ENCODE data around the gene C11orf91. TPM values are rescaled to one million over a fixed set of nuclear protein-coding genes. Genes with fewer than 3 reads are reported as not detected.

The C11orf91 gene
- total RNA-seq, 1 donor from 2014 or later: 0.50 TPM

DNA sequence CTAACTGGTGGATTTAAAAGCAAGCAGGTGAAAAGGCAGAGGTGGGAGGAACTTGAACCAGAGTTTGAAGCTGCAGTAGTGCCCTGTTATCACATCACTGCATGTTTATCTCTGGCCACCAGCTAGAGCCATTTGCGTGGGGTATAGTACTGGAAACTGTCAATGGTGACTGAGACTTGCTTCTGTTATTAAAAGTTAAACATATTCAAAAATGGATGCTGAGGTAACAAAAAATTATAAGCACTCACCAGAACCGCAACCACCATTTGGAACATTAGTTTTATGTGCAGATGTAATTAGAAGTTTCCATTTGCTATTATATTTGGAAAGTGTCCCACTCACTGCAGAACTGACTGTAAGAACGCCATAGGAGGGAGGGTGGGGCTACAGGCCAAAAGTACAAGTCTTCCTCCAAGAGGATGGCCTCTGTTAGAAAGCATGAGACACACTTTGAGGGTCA lies 36.8 kb upstream of the C11orf91 start:
- no peaks in the 10 kb centered on the region for H3K9me3 Mint-ChIP-seq (ENCODE audit: low read depth)
- peak overlapping the region; percentile 97 for H3K27ac Mint-ChIP-seq (ENCODE audit: unreplicated experiment)
- peaks cover 6% of the 10 kb centered on the region for H3K36me3 Mint-ChIP-seq (ENCODE audit: low read depth)
- DNase-seq (ENCODE audit: low spot score): no peak
- peak overlapping the region; percentile 89 for H3K4me3 Mint-ChIP-seq (ENCODE audit: unreplicated experiment)
- TF ChIP-seq, protein P1, sequence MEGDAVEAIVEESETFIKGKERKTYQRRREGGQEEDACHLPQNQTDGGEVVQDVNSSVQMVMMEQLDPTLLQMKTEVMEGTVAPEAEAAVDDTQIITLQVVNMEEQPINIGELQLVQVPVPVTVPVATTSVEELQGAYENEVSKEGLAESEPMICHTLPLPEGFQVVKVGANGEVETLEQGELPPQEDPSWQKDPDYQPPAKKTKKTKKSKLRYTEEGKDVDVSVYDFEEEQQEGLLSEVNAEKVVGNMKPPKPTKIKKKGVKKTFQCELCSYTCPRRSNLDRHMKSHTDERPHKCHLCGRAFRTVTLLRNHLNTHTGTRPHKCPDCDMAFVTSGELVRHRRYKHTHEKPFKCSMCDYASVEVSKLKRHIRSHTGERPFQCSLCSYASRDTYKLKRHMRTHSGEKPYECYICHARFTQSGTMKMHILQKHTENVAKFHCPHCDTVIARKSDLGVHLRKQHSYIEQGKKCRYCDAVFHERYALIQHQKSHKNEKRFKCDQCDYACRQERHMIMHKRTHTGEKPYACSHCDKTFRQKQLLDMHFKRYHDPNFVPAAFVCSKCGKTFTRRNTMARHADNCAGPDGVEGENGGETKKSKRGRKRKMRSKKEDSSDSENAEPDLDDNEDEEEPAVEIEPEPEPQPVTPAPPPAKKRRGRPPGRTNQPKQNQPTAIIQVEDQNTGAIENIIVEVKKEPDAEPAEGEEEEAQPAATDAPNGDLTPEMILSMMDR (IDR thresholded peaks at IDR 0.05): no peak
- no peaks in the 10 kb centered on the region for H3K27me3 Mint-ChIP-seq (ENCODE audit: low read depth)
- peaks cover 45% of the 10 kb centered on the region for H3K4me1 Mint-ChIP-seq (ENCODE audit: low read depth)

DNA sequence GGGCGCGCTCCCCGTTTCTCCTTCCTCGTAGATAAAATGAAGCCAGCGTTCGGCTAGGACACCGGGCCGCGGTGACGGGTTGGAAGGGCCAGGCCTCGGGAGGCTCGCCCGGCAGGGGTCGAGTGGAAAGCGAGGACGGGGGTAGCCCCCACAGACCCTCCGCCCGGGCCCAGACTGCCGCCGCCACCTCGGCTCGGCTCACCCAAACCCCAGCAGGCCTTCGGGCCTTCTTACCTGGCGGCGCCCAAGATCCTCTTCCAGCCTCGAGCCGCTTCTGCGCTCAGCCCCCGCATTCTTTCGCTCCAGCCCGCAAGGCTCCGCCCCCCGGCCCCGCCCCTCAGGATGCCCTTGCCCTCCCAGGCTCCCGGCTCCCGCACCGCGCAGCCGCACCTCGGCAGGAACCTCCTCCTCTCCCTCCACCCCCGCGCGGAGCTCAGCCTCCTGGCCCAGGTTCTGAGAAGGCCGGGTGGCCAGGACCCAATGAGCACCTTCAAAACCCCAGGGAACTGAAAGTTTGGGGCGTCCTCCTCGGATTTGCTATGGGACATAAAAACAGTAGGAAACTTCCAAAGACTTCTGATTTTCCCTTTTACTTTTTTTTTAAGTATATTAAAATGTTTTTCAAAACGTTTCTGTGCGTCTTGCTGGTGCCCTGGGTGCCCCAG lies 35.7 kb upstream of the C11orf91 start, which contains the start of gene CD59:
CD59 (minus strand) TSS at position 276 of the 665 bp plus-strand sequence. CDS start 13,978 bp downstream, outside the sequence.
- peaks cover 50% of the 10 kb centered on the region for H3K4me1 Mint-ChIP-seq (ENCODE audit: low read depth)
- H3K36me3 Mint-ChIP-seq (ENCODE audit: low read depth): peaks cover 4% of the 10 kb centered on the region

DNA sequence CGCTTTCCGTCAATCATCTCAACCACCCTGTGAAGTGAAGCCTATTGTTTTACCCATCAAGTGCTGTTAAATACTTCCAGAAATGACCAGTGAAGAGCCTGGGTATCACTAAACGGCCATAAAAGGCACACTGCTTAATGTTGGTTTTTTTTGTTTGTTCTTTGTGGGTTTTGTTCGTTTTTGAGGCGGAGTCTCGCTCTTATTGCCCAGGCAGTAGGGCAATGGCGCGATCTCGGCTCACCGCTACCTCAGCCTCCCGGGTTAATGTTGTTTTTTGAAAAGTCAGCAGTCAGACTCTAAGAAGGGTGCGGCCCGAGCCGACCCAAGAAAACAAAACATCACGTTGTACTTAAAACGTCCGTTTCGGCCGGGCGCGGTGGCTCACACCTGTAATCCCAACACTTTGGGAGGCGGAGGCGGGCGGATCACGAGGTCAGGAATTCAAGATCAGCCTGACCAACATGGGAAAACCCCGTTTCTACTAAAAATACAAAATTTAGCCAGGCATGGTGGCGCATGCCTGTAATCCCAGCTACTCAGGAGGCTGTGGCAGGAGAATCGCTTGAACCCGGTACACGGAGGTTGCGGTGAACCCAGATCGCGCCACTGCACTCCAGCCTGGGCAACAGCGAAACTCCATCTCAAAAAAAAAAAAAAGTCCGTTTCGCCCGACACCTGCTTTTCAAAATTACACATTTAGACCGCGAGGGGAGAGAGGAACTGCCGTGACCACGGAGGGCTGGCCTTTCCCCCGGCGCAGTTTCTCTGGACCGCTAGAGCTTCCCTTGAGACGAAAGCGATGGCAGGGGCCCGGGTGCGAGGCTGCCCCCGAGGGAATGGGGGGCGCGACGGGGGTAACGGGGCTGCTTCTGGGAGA lies 34.9 kb upstream of the C11orf91 start:
- H3K4me3 Mint-ChIP-seq (ENCODE audit: unreplicated experiment): peak overlapping the region; percentile 89
- H3K36me3 Mint-ChIP-seq (ENCODE audit: low read depth): peaks cover 4% of the 10 kb centered on the region
- no peak for DNase-seq (ENCODE audit: low spot score)
- no peaks in the 10 kb centered on the region for H3K27me3 Mint-ChIP-seq (ENCODE audit: low read depth)
- H3K4me1 Mint-ChIP-seq (ENCODE audit: low read depth): peaks cover 55% of the 10 kb centered on the region
- TF ChIP-seq, protein P1 (IDR thresholded peaks at IDR 0.05): peak; percentile 36
- peak overlapping the region; percentile 97 for H3K27ac Mint-ChIP-seq (ENCODE audit: unreplicated experiment)
- no peaks in the 10 kb centered on the region for H3K9me3 Mint-ChIP-seq (ENCODE audit: low read depth)

More for the DNA sequence above, 35.7 kb upstream of the C11orf91 start, which contains the start of gene CD59:
- no peaks in the 10 kb centered on the region for H3K9me3 Mint-ChIP-seq (ENCODE audit: low read depth)
- no peaks in the 10 kb centered on the region for H3K27me3 Mint-ChIP-seq (ENCODE audit: low read depth)
- TF ChIP-seq, protein P1 (IDR thresholded peaks at IDR 0.05): peak; percentile 32
- H3K4me3 Mint-ChIP-seq (ENCODE audit: unreplicated experiment): peak within 1 kb of the TSS; percentile 89
- peak; percentile 97 for DNase-seq (ENCODE audit: low spot score)
- H3K27ac Mint-ChIP-seq (ENCODE audit: unreplicated experiment): peak within 1 kb of the TSS; percentile 97

DNA sequence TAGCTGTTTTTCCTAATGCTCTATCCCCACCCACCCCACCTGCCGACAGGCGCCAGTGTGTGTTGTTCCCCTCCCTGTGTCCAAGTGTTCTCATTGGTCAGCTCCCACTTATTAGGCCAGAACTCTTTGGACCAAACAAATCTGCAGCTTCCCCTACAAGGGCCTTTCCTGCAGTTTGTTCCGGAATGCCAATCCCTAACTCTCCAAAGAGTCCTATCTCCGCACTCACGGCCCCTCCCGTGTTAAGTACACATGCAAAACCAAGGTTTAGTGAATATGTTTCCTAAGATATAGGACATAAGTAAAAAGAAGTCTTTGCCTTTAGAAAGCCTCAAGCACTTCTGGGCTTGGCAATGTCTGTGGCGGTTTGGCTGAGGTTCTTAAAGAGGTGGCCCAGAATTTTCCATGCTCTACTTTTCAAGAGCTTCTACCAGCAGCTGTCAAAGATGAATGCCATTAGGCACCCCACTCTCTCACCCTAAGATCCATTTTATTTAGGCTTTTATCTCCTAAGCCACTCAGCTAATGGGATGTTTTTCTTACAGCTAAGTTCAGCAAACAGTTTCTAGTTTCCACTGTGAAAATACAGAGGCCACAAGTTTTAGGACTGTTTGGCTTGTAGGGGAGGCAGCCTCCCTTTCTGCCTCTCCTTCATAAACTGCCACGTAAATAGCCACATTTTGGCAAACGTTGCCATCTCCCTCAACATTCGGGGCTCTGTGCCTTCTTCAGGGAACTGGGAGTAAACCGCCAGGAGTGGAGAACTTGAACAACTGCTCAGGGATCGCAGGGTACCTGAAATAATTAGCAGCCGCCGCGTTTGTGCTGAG lies 34.0 kb upstream of the C11orf91 start:
- Mint-ChIP-seq H3K36me3 (ENCODE audit: low read depth) (peaks cover 4% of the 10 kb centered on the region), H3K4me3 (ENCODE audit: unreplicated experiment) (peak overlapping the region; percentile 89), H3K27me3 (ENCODE audit: low read depth) (no peaks in the 10 kb centered on the region), H3K9me3 (ENCODE audit: low read depth) (no peaks in the 10 kb centered on the region), H3K27ac (ENCODE audit: unreplicated experiment) (peak overlapping the region; percentile 97), H3K4me1 (ENCODE audit: low read depth) (peaks cover 61% of the 10 kb centered on the region)
- TF ChIP-seq, protein P1 (IDR thresholded peaks at IDR 0.05): no peak
- no peak for DNase-seq (ENCODE audit: low spot score)
